Neural progenitor cell (in vitro differentiated cells): ENCODE data around the gene NOS3. TPM values are rescaled to one million over a fixed set of nuclear protein-coding genes. Genes with fewer than 3 reads are reported as not detected.

Experiments
- DNase-seq: peaks from one replicate; pipeline ENCODE4 v3.0.0-alpha.2; 2016; ENCODE audit warnings: low spot score
- H2AFZ ChIP-seq: fragments of 200-600 bp; sonication (generic); replicated peaks from 2 replicates; pipeline ENCODE4 v1.6.1; 2016; ENCODE audit warnings: antibody characterized with exemption
- H3F3A ChIP-seq: fragments of 200-600 bp; sonication (generic); 2 replicates; pipeline ENCODE4 v1.6.1; 2016; ENCODE audit warnings: antibody characterized with exemption, low read depth
- H3K27ac ChIP-seq: fragments of 200-600 bp; sonication (generic); 2 replicates; pipeline ENCODE4 v1.5.1; 2016; ENCODE audit warnings: mild to moderate bottlenecking
- H3K27me3 ChIP-seq: fragments of 200-600 bp; sonication (generic); 2 replicates; pipeline ENCODE4 v1.6.1; 2016; ENCODE audit warnings: mild to moderate bottlenecking, moderate library complexity
- H3K36me3 ChIP-seq: fragments of 200-600 bp; sonication (generic); 2 replicates; pipeline ENCODE4 v1.5.1; 2016
- H3K4me1 ChIP-seq: fragments of 200-600 bp; sonication (generic); 2 replicates; pipeline ENCODE4 v1.6.1; 2016; ENCODE audit warnings: mixed run types
- H3K4me2 ChIP-seq: fragments of 200-600 bp; sonication (generic); 2 replicates; pipeline ENCODE4 v1.6.1; 2016
- H3K4me3 ChIP-seq: fragments of 200-600 bp; sonication (generic); 2 replicates; pipeline ENCODE4 v1.5.1; 2016
- H3K79me2 ChIP-seq: fragments of 200-600 bp; sonication (generic); 2 replicates; pipeline ENCODE4 v1.6.1; 2016; ENCODE audit warnings: low read depth
- H3K9ac ChIP-seq: fragments of 200-600 bp; sonication (generic); 2 replicates; pipeline ENCODE4 v1.6.1; 2016
- H3K9me3 ChIP-seq: fragments of 200-600 bp; sonication (generic); 2 replicates; pipeline ENCODE4 v1.5.1; 2016; ENCODE audit warnings: low read depth
- H4K20me1 ChIP-seq: fragments of 200-600 bp; sonication (generic); 2 replicates; pipeline ENCODE4 v1.6.1; 2016; ENCODE audit warnings: low read depth
- H3K27ac Mint-ChIP-seq: 3 replicates; pipeline ENCODE4 v1.8.0; 2021; ENCODE audit warnings: mixed read lengths
- H3K27me3 Mint-ChIP-seq: 2 replicates; pipeline ENCODE4 v1.8.0; 2022; ENCODE audit warnings: low read depth, mild to moderate bottlenecking, inconsistent platforms, moderate library complexity, mixed read lengths; ENCODE audit not compliant: insufficient read depth
- H3K36me3 Mint-ChIP-seq: 3 replicates; pipeline ENCODE4 v1.8.0; 2021; ENCODE audit warnings: mixed read lengths
- H3K4me1 Mint-ChIP-seq: 3 replicates; pipeline ENCODE4 v1.8.0; 2021; ENCODE audit warnings: mixed read lengths
- H3K4me3 Mint-ChIP-seq: 3 replicates; pipeline ENCODE4 v1.8.0; 2021; ENCODE audit warnings: mild to moderate bottlenecking, moderate library complexity, mixed read lengths
- H3K9me3 Mint-ChIP-seq: 3 replicates; pipeline ENCODE4 v1.8.0; 2020; ENCODE audit warnings: mixed read lengths
- CTCF ChIP-seq: fragments of 200-600 bp; sonication (generic); IDR thresholded peaks from 2 replicates; pipeline ENCODE4 v1.5.1; 2017; ENCODE audit warnings: antibody characterized with exemption, mild to moderate bottlenecking
- EZH2 ChIP-seq: fragments of 200-600 bp; sonication (generic); IDR thresholded peaks from 2 replicates; pipeline ENCODE4 v1.6.1; 2017; ENCODE audit warnings: antibody characterized with exemption, mild to moderate bottlenecking, moderate library complexity
- EZH2phosphoT487 ChIP-seq: fragments of 200-600 bp; sonication (generic); IDR thresholded peaks from 2 replicates; pipeline ENCODE4 v1.6.1; 2017; ENCODE audit warnings: antibody characterized with exemption
- total RNA-seq: library from RNA; depleted of rRNA; stranded (reverse); fragments of >200 nt; gene quantifications from 2 replicates; pipeline ENCODE4 v1.2.3, GENCODE V29; 2015; ENCODE audit warnings: low replicate concordance

Gene NOS3
- total RNA-seq, 1 donor from 2014 or later = 1.3 TPM

GRCh38 chr7:150976529-150977381 is 14.1 kb upstream of the NOS3 start:
- no peaks in the 10 kb centered on the region for H3K9me3 ChIP-seq
- no peak overlapping the region for H3K9ac ChIP-seq
- no peaks in the 10 kb centered on the region for H3K36me3 ChIP-seq
- peaks cover 57% of the 10 kb centered on the region for H3K27me3 ChIP-seq
- H3K4me3 ChIP-seq = peak overlapping the region; percentile 57
- peaks cover 2% of the 10 kb centered on the region for H3K36me3 Mint-ChIP-seq
- H3K27ac ChIP-seq = no peak overlapping the region
- peaks cover 20% of the 10 kb centered on the region for H4K20me1 ChIP-seq
- TF ChIP-seq EZH2phosphoT487 (no peak), CTCF (no peak), EZH2 (no peak)
- H2AFZ ChIP-seq = no peak overlapping the region
- peak; percentile 50 for DNase-seq
- H3K4me1 ChIP-seq = peaks cover 55% of the 10 kb centered on the region
- H3F3A ChIP-seq = peaks cover 36% of the 10 kb centered on the region
- H3K27me3 Mint-ChIP-seq = peaks cover 30% of the 10 kb centered on the region
- H3K4me1 Mint-ChIP-seq = peaks cover 47% of the 10 kb centered on the region
- H3K9me3 Mint-ChIP-seq = no peaks in the 10 kb centered on the region
- H3K4me2 ChIP-seq = peak overlapping the region; percentile 88
- H3K79me2 ChIP-seq = no peaks in the 10 kb centered on the region
- H3K27ac Mint-ChIP-seq = peak overlapping the region; percentile 72
- peak overlapping the region; percentile 94 for H3K4me3 Mint-ChIP-seq

GRCh38 chr7:150977382-150978125 is 13.3 kb upstream of the NOS3 start:
- Mint-ChIP-seq H3K4me1 (peaks cover 41% of the 10 kb centered on the region), H3K27me3 (peaks cover 33% of the 10 kb centered on the region), H3K27ac (peak overlapping the region; percentile 72), H3K4me3 (peak overlapping the region; percentile 94), H3K36me3 (peaks cover 2% of the 10 kb centered on the region), H3K9me3 (no peaks in the 10 kb centered on the region)
- Histone ChIP-seq H3K27ac (no peak overlapping the region), H2AFZ (no peak overlapping the region), H3K4me3 (peak overlapping the region; percentile 57), H4K20me1 (peaks cover 20% of the 10 kb centered on the region), H3K79me2 (no peaks in the 10 kb centered on the region), H3K9ac (no peak overlapping the region), H3K4me2 (peak overlapping the region; percentile 88), H3K27me3 (peaks cover 65% of the 10 kb centered on the region), H3K9me3 (no peaks in the 10 kb centered on the region), H3K36me3 (no peaks in the 10 kb centered on the region), H3K4me1 (peaks cover 47% of the 10 kb centered on the region), H3F3A (peaks cover 36% of the 10 kb centered on the region)
- no peak for TF ChIP-seq EZH2
- no peak for TF ChIP-seq EZH2phosphoT487
- TF ChIP-seq CTCF = no peak
- peak; percentile 43 for DNase-seq

GRCh38 chr7:150978126-150978789 is 12.6 kb upstream of the NOS3 start, which contains the start of gene KCNH2:
KCNH2 (minus strand) TSS chr7:150978321; CDS start chr7:150977913, 408 bp downstream.
- Histone ChIP-seq H3K4me3 (peak within 1 kb of the TSS; percentile 57), H4K20me1 (peaks cover 20% of the 10 kb centered on the region), H3K79me2 (no peaks in the 10 kb centered on the region), H3K36me3 (no peaks in the 10 kb centered on the region), H3K27me3 (peaks cover 69% of the 10 kb centered on the region), H3F3A (peaks cover 36% of the 10 kb centered on the region), H3K27ac (no peak within 1 kb of the TSS), H2AFZ (no peak within 1 kb of the TSS), H3K4me1 (peaks cover 47% of the 10 kb centered on the region), H3K9ac (no peak within 1 kb of the TSS), H3K9me3 (no peaks in the 10 kb centered on the region), H3K4me2 (peak within 1 kb of the TSS; percentile 88)
- H3K27ac Mint-ChIP-seq = peak within 1 kb of the TSS; percentile 85
- TF ChIP-seq EZH2phosphoT487 (no peak), EZH2 (no peak), CTCF (no peak)
- peaks cover 37% of the 10 kb centered on the region for H3K4me1 Mint-ChIP-seq
- peaks cover 39% of the 10 kb centered on the region for H3K27me3 Mint-ChIP-seq
- peaks cover under 1% of the 10 kb centered on the region for H3K36me3 Mint-ChIP-seq
- H3K9me3 Mint-ChIP-seq = no peaks in the 10 kb centered on the region
- H3K4me3 Mint-ChIP-seq = peak within 1 kb of the TSS; percentile 94
- peak; percentile 93 for DNase-seq
